Progenitor cell of endocrine pancreas (in vitro differentiated cells): ENCODE data around the gene BORCS6. TPM values are rescaled to one million over a fixed set of nuclear protein-coding genes. Genes with fewer than 3 reads are reported as not detected.

ENCODE experiments used
- DNase-seq: peaks from one replicate; pipeline ENCODE4 v3.0.0; 2021; ENCODE audit warnings: low spot score; ENCODE audit not compliant: unreplicated experiment
- H3K27ac Mint-ChIP-seq: 2 replicates; pipeline ENCODE4 v1.8.0; 2021; ENCODE audit warnings: mild to moderate bottlenecking, moderate library complexity, mixed read lengths
- H3K27me3 Mint-ChIP-seq: 2 replicates; pipeline ENCODE4 v1.8.0; 2021; ENCODE audit warnings: mixed read lengths
- H3K36me3 Mint-ChIP-seq: 2 replicates; pipeline ENCODE4 v1.8.0; 2022; ENCODE audit warnings: mixed read lengths; ENCODE audit not compliant: insufficient read depth
- H3K4me1 Mint-ChIP-seq: 2 replicates; pipeline ENCODE4 v1.8.0; 2021; ENCODE audit warnings: low read depth, mixed read lengths
- H3K4me3 Mint-ChIP-seq: 2 replicates; pipeline ENCODE4 v1.8.0; 2021; ENCODE audit warnings: low read depth, mild to moderate bottlenecking, moderate library complexity, mixed read lengths
- H3K9me3 Mint-ChIP-seq: 2 replicates; pipeline ENCODE4 v1.8.0; 2021; ENCODE audit warnings: low read depth, mixed read lengths
- total RNA-seq: library from RNA; stranded (reverse); gene quantifications from 2 replicates; pipeline ENCODE4 v1.2.1, GENCODE V29; 2021
- TF ChIP-seq, protein P1 (sequence below): fragments of 200-600 bp; sonication (generic); IDR thresholded peaks from one replicate; pipeline ENCODE4 v1.5.0; 2021; ENCODE audit warnings: antibody characterized with exemption, mild to moderate bottlenecking; ENCODE audit not compliant: unreplicated experiment

Gene BORCS6
- total RNA-seq, 1 donor from 2014 or later: 5.2 TPM

- H3K36me3 Mint-ChIP-seq: no peaks in the 10 kb centered on the region
Observed at GRCh38 chr17:8176998-8177731, 12.8 kb downstream of the BORCS6 start.

DNA sequence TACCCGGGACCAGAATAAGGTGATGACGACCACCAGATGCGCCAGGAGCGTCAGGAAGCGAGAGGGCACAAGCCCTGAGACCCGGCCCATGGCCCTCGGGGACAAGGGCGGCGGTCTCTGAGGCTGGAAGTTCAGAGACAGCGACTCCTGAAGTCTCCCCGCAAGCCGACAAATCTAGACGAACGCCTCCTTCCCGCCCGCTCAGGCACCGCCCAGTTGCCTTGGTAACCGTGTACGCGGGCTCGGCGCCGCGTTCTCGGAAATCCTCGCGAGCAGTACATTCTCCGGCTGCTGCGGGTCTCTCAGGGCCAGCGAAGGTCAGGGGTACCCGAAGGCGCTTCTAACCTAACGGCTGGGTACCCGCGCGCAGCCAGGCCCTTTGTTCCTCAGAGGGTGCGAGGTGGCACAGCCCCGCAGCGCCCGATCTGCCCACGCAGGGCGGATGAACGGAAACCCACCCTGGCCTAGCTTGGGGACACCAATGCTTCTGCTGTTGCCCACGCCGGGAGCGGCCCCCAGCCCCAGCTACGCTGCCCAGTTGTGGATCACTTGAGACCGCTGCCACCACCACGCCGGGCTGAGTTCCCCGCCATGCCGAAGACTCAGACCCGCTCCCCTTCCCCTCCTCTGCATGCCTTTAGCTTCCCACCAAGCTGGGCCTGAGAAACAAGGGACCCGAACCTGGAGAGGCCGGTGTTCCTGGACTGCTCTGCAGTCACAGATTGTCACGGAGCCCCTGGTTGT is 13.6 kb downstream of the BORCS6 start, which contains the start of gene TMEM107:
Gene TMEM107 (minus strand): TSS at position 184 of the 744 bp plus-strand sequence. CDS start 94 bp downstream, at position 90.
- Mint-ChIP-seq H3K4me3 (peak within 1 kb of the TSS; percentile 88), H3K27ac (peak within 1 kb of the TSS; percentile 94), H3K27me3 (peaks cover 3% of the 10 kb centered on the region), H3K4me1 (peaks cover 34% of the 10 kb centered on the region), H3K36me3 (no peaks in the 10 kb centered on the region), H3K9me3 (no peaks in the 10 kb centered on the region)
- TF ChIP-seq, protein P1, sequence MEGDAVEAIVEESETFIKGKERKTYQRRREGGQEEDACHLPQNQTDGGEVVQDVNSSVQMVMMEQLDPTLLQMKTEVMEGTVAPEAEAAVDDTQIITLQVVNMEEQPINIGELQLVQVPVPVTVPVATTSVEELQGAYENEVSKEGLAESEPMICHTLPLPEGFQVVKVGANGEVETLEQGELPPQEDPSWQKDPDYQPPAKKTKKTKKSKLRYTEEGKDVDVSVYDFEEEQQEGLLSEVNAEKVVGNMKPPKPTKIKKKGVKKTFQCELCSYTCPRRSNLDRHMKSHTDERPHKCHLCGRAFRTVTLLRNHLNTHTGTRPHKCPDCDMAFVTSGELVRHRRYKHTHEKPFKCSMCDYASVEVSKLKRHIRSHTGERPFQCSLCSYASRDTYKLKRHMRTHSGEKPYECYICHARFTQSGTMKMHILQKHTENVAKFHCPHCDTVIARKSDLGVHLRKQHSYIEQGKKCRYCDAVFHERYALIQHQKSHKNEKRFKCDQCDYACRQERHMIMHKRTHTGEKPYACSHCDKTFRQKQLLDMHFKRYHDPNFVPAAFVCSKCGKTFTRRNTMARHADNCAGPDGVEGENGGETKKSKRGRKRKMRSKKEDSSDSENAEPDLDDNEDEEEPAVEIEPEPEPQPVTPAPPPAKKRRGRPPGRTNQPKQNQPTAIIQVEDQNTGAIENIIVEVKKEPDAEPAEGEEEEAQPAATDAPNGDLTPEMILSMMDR: no peak
- DNase-seq: peak; percentile 73

More at GRCh38 chr17:8176998-8177731, 12.8 kb downstream of the BORCS6 start:
- Mint-ChIP-seq H3K9me3 (no peaks in the 10 kb centered on the region), H3K27ac (peak overlapping the region; percentile 94), H3K27me3 (peaks cover 3% of the 10 kb centered on the region), H3K4me3 (peak overlapping the region; percentile 88), H3K4me1 (peaks cover 34% of the 10 kb centered on the region)
- DNase-seq: no peak
- TF ChIP-seq, protein P1: no peak

DNA sequence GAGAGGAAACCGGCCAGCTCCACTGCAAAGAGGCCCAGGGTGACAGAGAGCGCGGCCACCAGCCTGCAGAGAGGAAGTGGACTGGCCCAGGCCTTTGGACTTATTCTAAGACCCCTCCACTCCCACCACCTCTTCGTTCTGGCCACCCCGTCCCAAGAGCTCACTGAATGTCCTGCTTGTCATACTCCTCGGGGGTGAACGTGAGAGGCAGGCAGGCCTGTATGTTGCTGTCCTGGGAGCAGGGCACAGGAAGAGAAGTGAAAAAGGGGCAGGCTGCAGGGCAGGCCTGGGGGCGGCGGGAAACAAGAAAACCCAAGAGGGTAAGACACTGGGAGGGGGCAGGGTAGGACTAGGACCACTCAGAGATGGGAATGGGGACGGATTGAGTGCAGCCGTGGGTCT is 14.2 kb downstream of the BORCS6 start:
- DNase-seq: no peak
- Mint-ChIP-seq H3K4me3 (peak overlapping the region; percentile 88), H3K9me3 (no peaks in the 10 kb centered on the region), H3K4me1 (peaks cover 34% of the 10 kb centered on the region), H3K36me3 (no peaks in the 10 kb centered on the region), H3K27me3 (peaks cover under 1% of the 10 kb centered on the region), H3K27ac (peak overlapping the region; percentile 94)
- TF ChIP-seq, protein P1: no peak

DNA sequence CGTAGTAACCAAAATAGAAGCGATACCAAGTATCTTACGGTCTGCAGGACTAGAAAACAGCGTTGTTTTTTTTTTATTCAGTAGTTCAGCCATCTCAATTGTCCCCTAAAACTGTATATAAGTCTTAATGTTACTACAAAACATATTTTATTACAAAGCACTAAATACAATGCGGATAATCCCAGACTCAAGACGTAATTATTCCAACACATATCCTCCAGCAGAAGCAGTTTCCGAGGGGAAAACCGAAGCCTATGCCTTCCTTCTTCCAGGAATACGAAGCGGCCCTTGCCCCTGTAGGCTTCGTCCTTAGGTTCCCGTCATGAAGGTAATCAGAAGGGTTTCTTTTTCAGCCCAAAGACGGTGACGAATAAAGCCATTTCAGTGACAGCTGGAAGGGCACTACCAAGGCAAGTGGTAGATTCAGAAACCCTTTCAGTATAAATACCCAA is 16.1 kb downstream of the BORCS6 start:
- DNase-seq: no peak
- Mint-ChIP-seq H3K4me1 (peaks cover 34% of the 10 kb centered on the region), H3K9me3 (no peaks in the 10 kb centered on the region), H3K27me3 (no peaks in the 10 kb centered on the region), H3K36me3 (no peaks in the 10 kb centered on the region), H3K27ac (peak overlapping the region; percentile 100), H3K4me3 (peak overlapping the region; percentile 86)
- TF ChIP-seq, protein P1: no peak
